HEK293 (cell line): ENCODE measurements around the gene ABTB2.

Experiments used
- CTCF ChIA-PET: fragments of 350-600 bp; formaldehyde crosslinking; extraction: SDS; loops from one replicate; lab custom pipeline; 2021; ENCODE audit warnings: antibody characterized with exemption; lab: Yijun Ruan, JAX
- POLR2A ChIA-PET: fragments of 300-600 bp; formaldehyde crosslinking; extraction: SDS; loops from one replicate; lab custom pipeline; 2020; ENCODE audit warnings: antibody characterized with exemption, inconsistent platforms; lab: Yijun Ruan, JAX
- H3K27ac ChIP-seq: fragments of 200-500 bp; sonication (Bioruptor generic); 2 replicates; pipeline ENCODE4 v1.5.1; 2014; ENCODE audit warnings: low read depth, low read length, control low read depth, inconsistent platforms; ENCODE audit errors: extremely low read depth
- H3K36me3 ChIP-seq, 2 experiments: fragments of 200-500 bp in 1 of 2; sonication (Bioruptor generic) in 1 of 2; 1 replicate in 1 of 2; 2 replicates in 1 of 2; pipeline ENCODE4 v1.5.1; 2014 to 2017; ENCODE audit warnings: inconsistent platforms in 2 of 2, low read length in 2 of 2; ENCODE audit not compliant: control insufficient read depth in 2 of 2, insufficient read depth in 1 of 2
- H3K4me1 ChIP-seq: fragments of 200-500 bp; sonication (Bioruptor generic); 2 replicates; pipeline ENCODE4 v1.5.1; 2014; ENCODE audit warnings: mild to moderate bottlenecking, low read length, inconsistent platforms; ENCODE audit not compliant: control insufficient read depth, insufficient read depth
- H3K4me3 ChIP-seq: 2 replicates; pipeline ENCODE4 v1.5.1; 2011; ENCODE audit warnings: low read depth, mild to moderate bottlenecking, control low read depth, low read length, moderate library complexity
- H3K9me3 ChIP-seq: fragments of 200-500 bp; sonication (Bioruptor generic); 2 replicates; pipeline ENCODE4 v1.5.1; 2014; ENCODE audit warnings: low read depth, low read length, inconsistent platforms; ENCODE audit not compliant: control insufficient read depth, insufficient read depth
- ATF2 ChIP-seq: fragments of 450-650 bp; formaldehyde crosslinking; IDR thresholded peaks from 2 replicates; pipeline ENCODE4 v1.5.1; 2016; ENCODE audit warnings: missing biosample characterization, missing genetic modification characterization, low read depth
- BCL11A ChIP-seq: fragments of 450-650 bp; formaldehyde crosslinking; IDR thresholded peaks from 2 replicates; pipeline ENCODE4 v1.5.1; 2016; ENCODE audit warnings: low read depth, missing biosample characterization, missing genetic modification characterization
- GLIS1 ChIP-seq: fragments of 450-650 bp; formaldehyde crosslinking; IDR thresholded peaks from 2 replicates; pipeline ENCODE4 v1.5.1; 2016; ENCODE audit warnings: missing biosample characterization, missing genetic modification characterization
- HOXA7 ChIP-seq: sonication (generic); formaldehyde crosslinking; IDR thresholded peaks from 2 replicates; pipeline ENCODE4 v1.8.1; 2022; ENCODE audit warnings: missing genetic modification reagents, borderline replicate concordance
- INSM2 ChIP-seq: fragments of 450-650 bp; formaldehyde crosslinking; IDR thresholded peaks from 2 replicates; pipeline ENCODE4 v1.5.1; 2016; ENCODE audit warnings: missing biosample characterization, missing genetic modification characterization
- MZF1 ChIP-seq: fragments of 450-650 bp; formaldehyde crosslinking; IDR thresholded peaks from 2 replicates; pipeline ENCODE4 v1.5.1; 2017; ENCODE audit warnings: missing biosample characterization, missing genetic modification characterization, borderline replicate concordance
- REPIN1 ChIP-seq: fragments of 450-650 bp; formaldehyde crosslinking; IDR thresholded peaks from 2 replicates; pipeline ENCODE4 v1.5.1; 2017; ENCODE audit warnings: missing biosample characterization, missing genetic modification characterization, low read depth
- REST ChIP-seq: fragments of 450-650 bp; formaldehyde crosslinking; IDR thresholded peaks from 2 replicates; pipeline ENCODE4 v1.5.1; 2016; ENCODE audit warnings: missing biosample characterization, missing genetic modification characterization
- ZBTB21 ChIP-seq: fragments of 450-650 bp; formaldehyde crosslinking; IDR thresholded peaks from 2 replicates; pipeline ENCODE4 v1.5.1; 2017; ENCODE audit warnings: missing biosample characterization, missing genetic modification characterization
- ZBTB44 ChIP-seq: fragments of 450-650 bp; IDR thresholded peaks from 2 replicates; pipeline ENCODE4 v1.5.1; 2018; ENCODE audit warnings: missing biosample characterization, mild to moderate bottlenecking, missing genetic modification characterization
- ZBTB6 ChIP-seq: fragments of 450-650 bp; formaldehyde crosslinking; IDR thresholded peaks from 2 replicates; pipeline ENCODE4 v1.5.1; 2017; ENCODE audit warnings: missing biosample characterization, missing genetic modification characterization
- ZNF121 ChIP-seq: fragments of 450-650 bp; formaldehyde crosslinking; IDR thresholded peaks from 2 replicates; pipeline ENCODE4 v1.5.1; 2016; ENCODE audit warnings: missing biosample characterization, missing genetic modification characterization
- ZNF132 ChIP-seq: fragments of 450-650 bp; formaldehyde crosslinking; IDR thresholded peaks from 2 replicates; pipeline ENCODE4 v1.5.1; 2017; ENCODE audit warnings: missing biosample characterization, missing genetic modification characterization, borderline replicate concordance
- ZNF221 ChIP-seq: fragments of 450-650 bp; formaldehyde crosslinking; IDR thresholded peaks from 2 replicates; pipeline ENCODE4 v1.5.1; 2017; ENCODE audit warnings: missing biosample characterization, missing genetic modification characterization, borderline replicate concordance
- ZNF26 ChIP-seq: fragments of 450-650 bp; formaldehyde crosslinking; IDR thresholded peaks from 2 replicates; pipeline ENCODE4 v1.5.1; 2016; ENCODE audit warnings: missing biosample characterization, missing genetic modification characterization
- ZNF600 ChIP-seq: fragments of 450-650 bp; formaldehyde crosslinking; IDR thresholded peaks from 2 replicates; pipeline ENCODE4 v1.5.1; 2016; ENCODE audit warnings: missing biosample characterization, missing genetic modification characterization
- ZNF626 ChIP-seq: fragments of 450-650 bp; sonication (Bioruptor Pico); formaldehyde crosslinking; IDR thresholded peaks from 2 replicates; pipeline ENCODE4 v1.5.1; 2018; ENCODE audit warnings: missing biosample characterization, missing genetic modification characterization, inconsistent platforms
- ZNF704 ChIP-seq: fragments of 450-650 bp; formaldehyde crosslinking; IDR thresholded peaks from 2 replicates; pipeline ENCODE4 v1.5.1; 2016; ENCODE audit warnings: missing biosample characterization, missing genetic modification characterization
- ZNF747 ChIP-seq: fragments of 450-650 bp; formaldehyde crosslinking; IDR thresholded peaks from 2 replicates; pipeline ENCODE4 v1.5.1; 2016; ENCODE audit warnings: missing biosample characterization, missing genetic modification characterization
- ZNF843 ChIP-seq: fragments of 450-650 bp; formaldehyde crosslinking; IDR thresholded peaks from 2 replicates; pipeline ENCODE4 v1.5.1; 2016; ENCODE audit warnings: missing biosample characterization, missing genetic modification characterization
- ZSCAN18 ChIP-seq: fragments of 450-650 bp; formaldehyde crosslinking; IDR thresholded peaks from 2 replicates; pipeline ENCODE4 v1.5.1; 2016; ENCODE audit warnings: missing biosample characterization, missing genetic modification characterization

Gene ABTB2

GRCh38 chr11:34275486-34275885, 82.3 kb downstream of the ABTB2 start (continued):
- no peak for TF ChIP-seq ZBTB44 (tag by site-specific recombination)

GRCh38 chr11:34274712-34275398, 83.0 kb downstream of the ABTB2 start:
- POLR2A ChIA-PET = interaction anchor here (1.4 to 1.9 kb wide), 2 partner anchors 82 to 83 kb away, joined by 5 to 6 read pairs; partner anchors contain the start of gene ABTB2
- CTCF ChIA-PET = interaction anchor here (1.0 to 1.1 kb wide), 2 partner anchors 70 to 100 kb away, joined by 3 read pairs; no protein-coding TSS in a partner anchor
- Histone ChIP-seq H3K9me3 (no peaks in the 10 kb centered on the region), H3K4me3 (no peak overlapping the region), H3K36me3 (no peaks in the 10 kb centered on the region), H3K27ac (no peak overlapping the region), H3K4me1 (no peaks in the 10 kb centered on the region)
- no peak for TF ChIP-seq ZNF843 (tag by site-specific recombination)
- TF ChIP-seq ZNF26 (tag by site-specific recombination) = no peak
- 0 out of 2 replicates have a peak, but pooled peaks have one; percentile 51 for TF ChIP-seq ZBTB21 (tag by site-specific recombination)
- TF ChIP-seq ZNF626 (tag by site-specific recombination) = no peak
- TF ChIP-seq GLIS1 (tag by site-specific recombination) = peak; percentile 28; the same call in 1 of the 2 replicates
- TF ChIP-seq ZNF221 (tag by site-specific recombination) = no peak
- TF ChIP-seq ATF2 = peak; percentile 88
- TF ChIP-seq REST (tag by site-specific recombination) = no peak
- TF ChIP-seq ZNF747 (tag by site-specific recombination) = no peak
- no peak for TF ChIP-seq MZF1 (tag by site-specific recombination)
- TF ChIP-seq ZSCAN18 (tag by site-specific recombination) = no peak
- TF ChIP-seq ZNF121 = no peak
- TF ChIP-seq INSM2 (tag by site-specific recombination) = no peak
- no peak for TF ChIP-seq ZNF132 (tag by site-specific recombination)
- no peak for TF ChIP-seq REPIN1
- TF ChIP-seq ZBTB6 = no peak
- TF ChIP-seq HOXA7 (CRISPR knock-in tag) = no peak
- no peak for TF ChIP-seq ZNF704 (tag by site-specific recombination)
- peak; percentile 91 for TF ChIP-seq ZNF600
- no peak for TF ChIP-seq BCL11A (tag by site-specific recombination)
